OCI-LY3 (cell line): ENCODE measurements around the gene MCEMP1.

ENCODE experiments used
- CTCF ChIP-seq: fragments of 200-600, 300-600 bp; sonication (generic); IDR thresholded peaks from 2 replicates; pipeline ENCODE4 v1.5.1; 2014; ENCODE audit warnings: antibody characterized with exemption, low read length, low read depth
- EZH2phosphoT487 ChIP-seq: fragments of 200-600 bp; shearing (Covaris generic); IDR thresholded peaks from 2 replicates; pipeline ENCODE4 v1.6.1; 2018; ENCODE audit warnings: antibody characterized with exemption, mixed run types, low read depth

- TF ChIP-seq EZH2phosphoT487: no peak
- TF ChIP-seq CTCF: no peak
Observed at GRCh38 chr19:7672522-7672921, 4.4 kb upstream of the MCEMP1 start.
